OCI-LY1 (cell line): ENCODE measurements around the gene RERE.

Source experiments
- EZH2 ChIP-seq: fragments of 200-600 bp; sonication (generic), shearing (Covaris generic); IDR thresholded peaks from 2 replicates; pipeline ENCODE4 v1.8.0; 2017; ENCODE audit warnings: borderline replicate concordance, mixed run types, mild to moderate bottlenecking, antibody characterized with exemption, low read length, moderate library complexity, mixed read lengths
- TF ChIP-seq, protein P1 (sequence below): fragments of 200-600 bp; sonication (generic), shearing (Covaris generic); IDR thresholded peaks from 2 replicates; pipeline ENCODE4 v1.5.1; 2017; ENCODE audit warnings: mild to moderate bottlenecking, antibody characterized with exemption, low read length, moderate library complexity, mixed read lengths

DNA sequence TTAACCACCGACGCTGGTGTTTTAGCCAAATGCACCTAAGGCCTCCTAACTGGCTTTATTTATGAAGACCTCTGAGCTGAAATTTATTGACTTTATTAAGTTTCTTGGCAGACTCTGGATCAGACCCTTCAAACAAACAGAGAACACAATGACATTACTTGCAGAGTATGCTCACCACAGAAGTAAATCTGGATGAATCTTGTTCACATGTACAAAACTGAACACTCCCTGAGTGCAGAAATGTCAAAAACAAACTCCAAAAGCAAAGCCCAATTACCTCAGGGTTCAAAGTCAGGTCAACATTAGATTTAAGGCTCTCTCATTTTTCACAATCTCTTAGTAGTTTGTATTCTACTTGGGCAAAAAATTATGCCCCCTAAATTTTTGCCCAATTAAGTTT is 280.9 kb downstream of the RERE start:
- TF ChIP-seq, protein P1, sequence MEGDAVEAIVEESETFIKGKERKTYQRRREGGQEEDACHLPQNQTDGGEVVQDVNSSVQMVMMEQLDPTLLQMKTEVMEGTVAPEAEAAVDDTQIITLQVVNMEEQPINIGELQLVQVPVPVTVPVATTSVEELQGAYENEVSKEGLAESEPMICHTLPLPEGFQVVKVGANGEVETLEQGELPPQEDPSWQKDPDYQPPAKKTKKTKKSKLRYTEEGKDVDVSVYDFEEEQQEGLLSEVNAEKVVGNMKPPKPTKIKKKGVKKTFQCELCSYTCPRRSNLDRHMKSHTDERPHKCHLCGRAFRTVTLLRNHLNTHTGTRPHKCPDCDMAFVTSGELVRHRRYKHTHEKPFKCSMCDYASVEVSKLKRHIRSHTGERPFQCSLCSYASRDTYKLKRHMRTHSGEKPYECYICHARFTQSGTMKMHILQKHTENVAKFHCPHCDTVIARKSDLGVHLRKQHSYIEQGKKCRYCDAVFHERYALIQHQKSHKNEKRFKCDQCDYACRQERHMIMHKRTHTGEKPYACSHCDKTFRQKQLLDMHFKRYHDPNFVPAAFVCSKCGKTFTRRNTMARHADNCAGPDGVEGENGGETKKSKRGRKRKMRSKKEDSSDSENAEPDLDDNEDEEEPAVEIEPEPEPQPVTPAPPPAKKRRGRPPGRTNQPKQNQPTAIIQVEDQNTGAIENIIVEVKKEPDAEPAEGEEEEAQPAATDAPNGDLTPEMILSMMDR, result no peak
- TF ChIP-seq EZH2, result no peak
